Calu3 (cell line): ENCODE results near the gene TAF11L7. TPM values are rescaled to one million over a fixed set of nuclear protein-coding genes. Genes with fewer than 3 reads are reported as not detected.
"Not testable (repeated sequence)": the region's sequence is repeated elsewhere in the genome, so short reads cannot be mapped to it uniquely, and the experiment has no call there.

Experiments
- Bru-seq: library from RNA; stranded (reverse); fragments of 400-500 nt; gene quantifications from one replicate; lab custom pipeline; 2021; lab: Mats Ljungman, UMichigan
- BruChase-seq, 2 experiments: library from RNA; stranded (reverse); fragments of 400-500 nt; gene quantifications; one replicate each; lab custom pipeline; 2021; lab: Mats Ljungman, UMichigan
- BruUV-seq: library from RNA; stranded (reverse); fragments of 400-500 nt; replicated peaks from 2 replicates; lab custom pipeline; 2021; lab: Mats Ljungman, UMichigan
- CTCF ChIA-PET: fragments of 300-600 bp; sonication (Branson Sonifier 250); formaldehyde crosslinking; loops from one replicate; lab custom pipeline; 2022; ENCODE audit warnings: antibody characterized with exemption; lab: Charles Lee
- DNase-seq: peaks from one replicate; pipeline ENCODE4 v3.0.0; 2022
- H3K27ac Mint-ChIP-seq: one replicate; pipeline ENCODE4 v1.8.0; 2022; ENCODE audit warnings: mixed read lengths; ENCODE audit not compliant: unreplicated experiment
- H3K27me3 Mint-ChIP-seq: one replicate; pipeline ENCODE4 v1.8.0; 2022; ENCODE audit warnings: mixed read lengths; ENCODE audit not compliant: unreplicated experiment
- H3K36me3 Mint-ChIP-seq: one replicate; pipeline ENCODE4 v1.8.0; 2022; ENCODE audit warnings: mild to moderate bottlenecking, moderate library complexity, mixed read lengths; ENCODE audit not compliant: insufficient read depth, unreplicated experiment
- H3K4me1 Mint-ChIP-seq: one replicate; pipeline ENCODE4 v1.8.0; 2022; ENCODE audit warnings: mild to moderate bottlenecking, low read depth, mixed read lengths; ENCODE audit not compliant: unreplicated experiment
- H3K4me3 Mint-ChIP-seq: one replicate; pipeline ENCODE4 v1.8.0; 2022; ENCODE audit warnings: mild to moderate bottlenecking, low read depth, moderate library complexity, mixed read lengths; ENCODE audit not compliant: unreplicated experiment
- H3K9me3 Mint-ChIP-seq: one replicate; pipeline ENCODE4 v1.8.0; 2022; ENCODE audit warnings: low read depth, mixed read lengths; ENCODE audit not compliant: unreplicated experiment
- intact Hi-C: fragments of 100-400 bp; cut with micrococcal nuclease; formaldehyde crosslinking; loops from one replicate; pipeline ENCODE4 v1.10.0; 2022; ENCODE audit not compliant: unreplicated experiment
- long read RNA-seq: library from polyadenylated mRNA; stranded (forward); transcript quantifications from one replicate; pipeline ENCODE4 v2.0.0, GENCODE V29; 2022
- total RNA-seq: library from RNA; stranded (reverse); gene quantifications from 2 replicates; pipeline ENCODE4 v1.2.3, GENCODE V29; 2022
- TF ChIP-seq, protein P1 (sequence below): fragments of 200-600 bp; IDR thresholded peaks from one replicate; pipeline ENCODE4 v1.8.0; 2022; ENCODE audit warnings: antibody characterized with exemption; ENCODE audit not compliant: unreplicated experiment

The TAF11L7 gene
- total RNA-seq (not detected in 2 replicates), Bru-seq, nascent RNA (not detected), BruChase-seq, experiment 1, labeled RNA remaining after a 6-hour chase (not detected), BruChase-seq, experiment 2, labeled RNA remaining after a 2-hour chase (not detected)
- long read RNA-seq = 0 reads

DNA sequence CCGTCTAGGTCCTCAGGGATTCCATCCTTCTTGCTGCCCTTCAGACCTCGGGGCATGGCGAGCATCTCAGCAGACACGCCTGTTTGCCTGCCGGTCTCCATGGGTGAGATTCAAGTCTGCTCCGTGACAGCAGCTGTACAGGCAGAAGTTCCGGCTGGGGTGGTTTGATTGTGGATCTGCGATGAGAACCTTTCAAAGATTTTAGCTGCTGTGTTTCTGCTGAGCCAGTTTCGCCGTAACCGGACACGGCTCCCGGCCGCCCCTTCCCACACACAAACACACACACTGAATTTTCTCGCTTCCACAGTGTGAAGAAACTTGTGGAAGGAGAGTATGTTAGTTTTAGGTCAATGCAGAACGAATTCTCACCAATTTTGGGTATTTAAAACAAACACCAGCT, at the start of gene TAF11L7:
Gene TAF11L7 (minus strand): TSS at position 101 of the 400 bp plus-strand sequence.
- H3K4me3 Mint-ChIP-seq, intact Hi-C loops, BruUV-seq: not testable (repeated sequence)

DNA sequence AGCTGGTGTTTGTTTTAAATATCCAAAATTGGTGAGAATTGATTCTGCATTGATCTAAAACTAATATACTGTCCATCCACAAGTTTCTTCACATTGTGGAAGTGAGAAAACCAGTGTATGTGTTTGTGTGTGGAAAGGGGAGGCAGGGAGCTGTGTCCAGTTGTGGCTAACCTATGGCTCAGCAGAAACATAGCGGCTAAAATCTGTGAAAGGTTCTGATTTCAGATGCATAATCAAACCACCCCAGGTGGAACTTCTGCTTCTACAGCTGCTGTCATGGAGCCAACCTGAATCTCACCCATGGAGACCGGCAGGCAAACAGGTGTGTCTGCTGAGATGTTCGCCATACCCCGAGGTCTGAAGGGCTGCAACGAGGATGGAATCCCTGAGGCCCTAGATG, 48.6 kb upstream of the TAF11L7 start, which contains the start of gene TAF11L14:
Gene TAF11L14 (plus strand): TSS at position 301 of the 400 bp plus-strand sequence.
- Mint-ChIP-seq H3K9me3 (peaks cover 5% of the 10 kb centered on the region), H3K4me1 (no peaks in the 10 kb centered on the region), H3K36me3 (no peaks in the 10 kb centered on the region), H3K27me3 (no peaks in the 10 kb centered on the region), H3K27ac (no peak within 1 kb of the TSS), H3K4me3 (no peak within 1 kb of the TSS)
- DNase-seq = no peak
- no TSS peak for BruUV-seq
- intact Hi-C loops = no loop called here
- CTCF ChIA-PET = no interaction called here
- TF ChIP-seq, protein P1, sequence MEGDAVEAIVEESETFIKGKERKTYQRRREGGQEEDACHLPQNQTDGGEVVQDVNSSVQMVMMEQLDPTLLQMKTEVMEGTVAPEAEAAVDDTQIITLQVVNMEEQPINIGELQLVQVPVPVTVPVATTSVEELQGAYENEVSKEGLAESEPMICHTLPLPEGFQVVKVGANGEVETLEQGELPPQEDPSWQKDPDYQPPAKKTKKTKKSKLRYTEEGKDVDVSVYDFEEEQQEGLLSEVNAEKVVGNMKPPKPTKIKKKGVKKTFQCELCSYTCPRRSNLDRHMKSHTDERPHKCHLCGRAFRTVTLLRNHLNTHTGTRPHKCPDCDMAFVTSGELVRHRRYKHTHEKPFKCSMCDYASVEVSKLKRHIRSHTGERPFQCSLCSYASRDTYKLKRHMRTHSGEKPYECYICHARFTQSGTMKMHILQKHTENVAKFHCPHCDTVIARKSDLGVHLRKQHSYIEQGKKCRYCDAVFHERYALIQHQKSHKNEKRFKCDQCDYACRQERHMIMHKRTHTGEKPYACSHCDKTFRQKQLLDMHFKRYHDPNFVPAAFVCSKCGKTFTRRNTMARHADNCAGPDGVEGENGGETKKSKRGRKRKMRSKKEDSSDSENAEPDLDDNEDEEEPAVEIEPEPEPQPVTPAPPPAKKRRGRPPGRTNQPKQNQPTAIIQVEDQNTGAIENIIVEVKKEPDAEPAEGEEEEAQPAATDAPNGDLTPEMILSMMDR = no peak

More for the DNA sequence above, at the start of gene TAF11L7:
- H3K27ac Mint-ChIP-seq, CTCF ChIA-PET, DNase-seq, H3K4me1 Mint-ChIP-seq, H3K27me3 Mint-ChIP-seq, H3K36me3 Mint-ChIP-seq, H3K9me3 Mint-ChIP-seq: not testable (repeated sequence)

DNA sequence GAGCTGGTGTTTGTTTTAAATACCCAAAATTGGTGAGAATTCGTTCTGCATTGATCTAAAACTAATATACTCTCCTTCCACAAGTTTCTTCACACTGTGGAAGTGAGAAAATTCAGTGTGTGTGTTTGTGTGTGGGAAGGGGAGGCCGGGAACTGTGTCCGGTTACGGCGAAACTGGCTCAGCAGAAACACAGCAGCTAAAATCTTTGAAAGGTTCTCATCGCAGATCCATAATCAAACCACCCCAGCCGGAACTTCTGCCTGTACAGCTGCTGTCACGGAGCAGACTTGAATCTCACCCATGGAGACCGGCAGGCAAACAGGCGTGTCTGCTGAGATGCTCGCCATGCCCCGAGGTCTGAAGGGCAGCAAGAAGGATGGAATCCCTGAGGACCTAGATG, 46.2 kb upstream of the TAF11L7 start, which contains the start of gene TAF11L13:
Gene TAF11L13 (plus strand): TSS at position 301 of the 400 bp plus-strand sequence.
- H3K27me3 Mint-ChIP-seq, H3K9me3 Mint-ChIP-seq, H3K4me1 Mint-ChIP-seq, H3K27ac Mint-ChIP-seq, H3K36me3 Mint-ChIP-seq, CTCF ChIA-PET, DNase-seq, intact Hi-C loops, H3K4me3 Mint-ChIP-seq, BruUV-seq: not testable (repeated sequence)

DNA sequence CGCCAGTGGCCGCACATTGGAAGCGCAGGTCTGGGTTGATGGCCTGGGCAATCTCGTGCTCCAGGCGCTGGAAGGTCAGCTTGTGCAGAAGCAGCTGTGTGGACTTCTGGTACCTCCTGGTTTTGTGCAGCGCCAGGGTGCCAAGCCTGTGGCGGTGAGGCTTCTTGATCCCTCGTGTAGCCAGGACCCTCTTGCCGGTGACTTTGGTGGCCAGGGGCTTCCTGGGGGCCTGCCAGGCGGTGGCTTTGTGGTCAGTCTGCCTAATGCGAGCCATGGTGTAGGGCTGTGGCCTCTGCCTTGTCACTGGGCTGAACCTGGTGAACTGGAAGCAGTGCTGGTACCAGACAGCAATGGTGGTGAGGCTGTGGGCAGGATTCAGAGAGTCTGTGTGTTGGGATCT, 40.1 kb upstream of the TAF11L7 start:
- BruUV-seq = no TSS peak

DNA sequence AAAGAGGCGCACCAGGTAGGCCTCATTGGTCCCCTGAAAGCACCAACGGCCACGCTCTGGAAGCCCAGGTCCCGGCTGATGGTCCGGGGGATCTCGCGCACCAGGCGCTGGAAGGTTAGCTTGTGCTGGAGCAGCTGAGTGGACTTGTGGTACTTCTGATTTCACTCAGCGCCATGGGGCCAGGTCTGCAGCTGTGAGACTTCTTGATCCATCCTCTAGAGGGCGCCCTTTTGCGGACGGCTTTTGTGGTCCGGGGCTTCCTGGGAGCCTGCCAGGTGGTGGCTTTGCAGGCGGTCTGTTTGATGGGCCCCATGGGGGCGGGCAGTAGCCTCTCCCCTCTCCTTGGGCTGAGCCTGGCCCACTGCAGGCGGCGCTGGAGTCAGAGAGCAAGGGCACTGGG, 35.1 kb upstream of the TAF11L7 start:
- no peaks in the 10 kb centered on the region for H3K27me3 Mint-ChIP-seq
- BruUV-seq = no TSS peak
- intact Hi-C loops = no loop called here
- no peak for DNase-seq
- CTCF ChIA-PET = no interaction called here
- no peak overlapping the region for H3K4me3 Mint-ChIP-seq
- TF ChIP-seq, protein P1 = no peak
- H3K4me1 Mint-ChIP-seq = no peaks in the 10 kb centered on the region
- no peaks in the 10 kb centered on the region for H3K9me3 Mint-ChIP-seq
- no peak overlapping the region for H3K27ac Mint-ChIP-seq
- no peaks in the 10 kb centered on the region for H3K36me3 Mint-ChIP-seq

More for the DNA sequence above, 40.1 kb upstream of the TAF11L7 start:
- Mint-ChIP-seq H3K9me3 (no peaks in the 10 kb centered on the region), H3K4me1 (no peaks in the 10 kb centered on the region), H3K4me3 (no peak overlapping the region), H3K36me3 (no peaks in the 10 kb centered on the region), H3K27ac (no peak overlapping the region), H3K27me3 (no peaks in the 10 kb centered on the region)
- TF ChIP-seq, protein P1 = no peak
- CTCF ChIA-PET = no interaction called here
- no peak for DNase-seq
- intact Hi-C loops = no loop called here
